ENCODE results near the gene TROAP.

Gene TROAP

GRCh38 chr12:49377386-49377785 is 54.3 kb downstream of the TROAP start:
- TF ChIP-seq POLR2AphosphoS5 (IDR thresholded peaks at IDR 0.05; ENCODE audit: low read depth, low read length) (no peak), SIN3A (IDR thresholded peaks at IDR 0.05; ENCODE audit: borderline replicate concordance, insufficient read depth, low read length) (no peak), REST (IDR thresholded peaks at IDR 0.05; ENCODE audit: insufficient read depth in 1 of 2, low read depth in 2 of 2, low read length in 2 of 2) (no peak), FOXP2 (optimal IDR thresholded peaks at IDR 0.05; ENCODE audit: borderline replicate concordance, extremely low read depth, extremely low read length, insufficient read depth) (no peak), TAF1 (IDR thresholded peaks at IDR 0.05; ENCODE audit: borderline replicate concordance, insufficient read depth, low read length) (no peak)

Data from PFSK-1 (cell line).